ENCODE results near the gene DCC.

- TF ChIP-seq SUZ12 (IDR thresholded peaks at IDR 0.05; ENCODE audit: low read length) (no peak), MAX (IDR thresholded peaks at IDR 0.05) (no peak), YY1 (IDR thresholded peaks at IDR 0.05; ENCODE audit: low read depth, low read length) (no peak), SP1 (IDR thresholded peaks at IDR 0.05; ENCODE audit: low read depth, low read length) (no peak), CREB1 (IDR thresholded peaks at IDR 0.05) (no peak), USF2 (IDR thresholded peaks at IDR 0.05; ENCODE audit: low read length) (no peak), TCF12 (IDR thresholded peaks at IDR 0.05; ENCODE audit: low read depth, low read length) (no peak), CBX5 (IDR thresholded peaks at IDR 0.05; ENCODE audit: low read depth, low read length) (no peak), ZNF274 (IDR thresholded peaks at IDR 0.05; ENCODE audit: borderline replicate concordance, extremely low read depth, low read length) (no peak), SRF (IDR thresholded peaks at IDR 0.05; ENCODE audit: low read depth, low read length) (no peak), BRCA1 (IDR thresholded peaks at IDR 0.05; ENCODE audit: low read depth, low read length) (no peak)
- TF ChIP-seq, protein P1, sequence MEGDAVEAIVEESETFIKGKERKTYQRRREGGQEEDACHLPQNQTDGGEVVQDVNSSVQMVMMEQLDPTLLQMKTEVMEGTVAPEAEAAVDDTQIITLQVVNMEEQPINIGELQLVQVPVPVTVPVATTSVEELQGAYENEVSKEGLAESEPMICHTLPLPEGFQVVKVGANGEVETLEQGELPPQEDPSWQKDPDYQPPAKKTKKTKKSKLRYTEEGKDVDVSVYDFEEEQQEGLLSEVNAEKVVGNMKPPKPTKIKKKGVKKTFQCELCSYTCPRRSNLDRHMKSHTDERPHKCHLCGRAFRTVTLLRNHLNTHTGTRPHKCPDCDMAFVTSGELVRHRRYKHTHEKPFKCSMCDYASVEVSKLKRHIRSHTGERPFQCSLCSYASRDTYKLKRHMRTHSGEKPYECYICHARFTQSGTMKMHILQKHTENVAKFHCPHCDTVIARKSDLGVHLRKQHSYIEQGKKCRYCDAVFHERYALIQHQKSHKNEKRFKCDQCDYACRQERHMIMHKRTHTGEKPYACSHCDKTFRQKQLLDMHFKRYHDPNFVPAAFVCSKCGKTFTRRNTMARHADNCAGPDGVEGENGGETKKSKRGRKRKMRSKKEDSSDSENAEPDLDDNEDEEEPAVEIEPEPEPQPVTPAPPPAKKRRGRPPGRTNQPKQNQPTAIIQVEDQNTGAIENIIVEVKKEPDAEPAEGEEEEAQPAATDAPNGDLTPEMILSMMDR (IDR thresholded peaks at IDR 0.05; ENCODE audit: control extremely low read depth in 1 of 3, insufficient read depth in 1 of 3, low read depth in 1 of 3, low read length in 3 of 3): no peak
Observed at GRCh38 chr18:52748343-52748742, 408.3 kb downstream of the DCC start.

Data from H1 (cell line).